ENCODE measurements around the gene PLEKHG7. TPM values are rescaled to one million over a fixed set of nuclear protein-coding genes. Genes with fewer than 3 reads are reported as not detected.

PLEKHG7 gene
- polyA plus RNA-seq, 1 donor (not counting 4 experiments of a cell fraction or from before 2014, with no cell fraction given) = not detected

GRCh38 chr12:92737855-92738850, 35.4 kb downstream of the PLEKHG7 start:
- no peak overlapping the region for H3K4me2 ChIP-seq (ENCODE audit: control insufficient read depth, extremely low read depth, insufficient read depth, low read depth, low read length)
- no peaks in the 10 kb centered on the region for H3K9me3 ChIP-seq (ENCODE audit: control insufficient read depth, low read depth, low read length)
- H4K20me1 ChIP-seq (ENCODE audit: control insufficient read depth, extremely low read depth, insufficient read depth, low read length) = no peaks in the 10 kb centered on the region
- dilution Hi-C loops (cut with MboI; ENCODE audit: extremely low pct_ligation_motif_present, low sequenced_read_pairs) = no loop called here
- DNase-seq (ENCODE audit: low read depth, low spot score) = no peak
- H3K4me1 ChIP-seq (ENCODE audit: control insufficient read depth, extremely low read depth, insufficient read depth, low read length) = peaks cover 3% of the 10 kb centered on the region
- no peak overlapping the region for H2AFZ ChIP-seq (ENCODE audit: control insufficient read depth, low read length)
- H3K27me3 ChIP-seq (ENCODE audit: control insufficient read depth, extremely low read depth, insufficient read depth, low read length) = no peaks in the 10 kb centered on the region
- no peaks in the 10 kb centered on the region for H3K9me1 ChIP-seq (ENCODE audit: control insufficient read depth, extremely low read depth, insufficient read depth, low read length)
- H3K27ac ChIP-seq (ENCODE audit: control insufficient read depth, insufficient read depth, low read length) = no peak overlapping the region
- TF ChIP-seq EZH2 (IDR thresholded peaks at IDR 0.05; ENCODE audit: low read length) = no peak
- TF ChIP-seq, protein P1, sequence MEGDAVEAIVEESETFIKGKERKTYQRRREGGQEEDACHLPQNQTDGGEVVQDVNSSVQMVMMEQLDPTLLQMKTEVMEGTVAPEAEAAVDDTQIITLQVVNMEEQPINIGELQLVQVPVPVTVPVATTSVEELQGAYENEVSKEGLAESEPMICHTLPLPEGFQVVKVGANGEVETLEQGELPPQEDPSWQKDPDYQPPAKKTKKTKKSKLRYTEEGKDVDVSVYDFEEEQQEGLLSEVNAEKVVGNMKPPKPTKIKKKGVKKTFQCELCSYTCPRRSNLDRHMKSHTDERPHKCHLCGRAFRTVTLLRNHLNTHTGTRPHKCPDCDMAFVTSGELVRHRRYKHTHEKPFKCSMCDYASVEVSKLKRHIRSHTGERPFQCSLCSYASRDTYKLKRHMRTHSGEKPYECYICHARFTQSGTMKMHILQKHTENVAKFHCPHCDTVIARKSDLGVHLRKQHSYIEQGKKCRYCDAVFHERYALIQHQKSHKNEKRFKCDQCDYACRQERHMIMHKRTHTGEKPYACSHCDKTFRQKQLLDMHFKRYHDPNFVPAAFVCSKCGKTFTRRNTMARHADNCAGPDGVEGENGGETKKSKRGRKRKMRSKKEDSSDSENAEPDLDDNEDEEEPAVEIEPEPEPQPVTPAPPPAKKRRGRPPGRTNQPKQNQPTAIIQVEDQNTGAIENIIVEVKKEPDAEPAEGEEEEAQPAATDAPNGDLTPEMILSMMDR (optimal IDR thresholded peaks at IDR 0.05 in 1 of 3, IDR thresholded peaks at IDR 0.05 in 1 of 3, conservative IDR thresholded peaks at IDR 0.05 in 1 of 3; ENCODE audit: extremely low read depth in 1 of 3, insufficient read depth in 2 of 3, low read length in 3 of 3) = no peak
- no peak for FAIRE-seq
- H3K79me2 ChIP-seq (ENCODE audit: control insufficient read depth, insufficient read depth, low read length) = no peaks in the 10 kb centered on the region
- no peaks in the 10 kb centered on the region for H3K36me3 ChIP-seq (ENCODE audit: control insufficient read depth in 2 of 2, extremely low read depth in 1 of 2, insufficient read depth in 2 of 2, low read length in 2 of 2)
- H3K9ac ChIP-seq (ENCODE audit: control insufficient read depth, extremely low read depth, insufficient read depth, low read length) = no peak overlapping the region
- H3K4me3 ChIP-seq (ENCODE audit: control insufficient read depth in 2 of 3, extremely low read depth in 1 of 3, insufficient read depth in 2 of 3, low read depth in 1 of 3, low read length in 3 of 3) = no peak overlapping the region

DNA sequence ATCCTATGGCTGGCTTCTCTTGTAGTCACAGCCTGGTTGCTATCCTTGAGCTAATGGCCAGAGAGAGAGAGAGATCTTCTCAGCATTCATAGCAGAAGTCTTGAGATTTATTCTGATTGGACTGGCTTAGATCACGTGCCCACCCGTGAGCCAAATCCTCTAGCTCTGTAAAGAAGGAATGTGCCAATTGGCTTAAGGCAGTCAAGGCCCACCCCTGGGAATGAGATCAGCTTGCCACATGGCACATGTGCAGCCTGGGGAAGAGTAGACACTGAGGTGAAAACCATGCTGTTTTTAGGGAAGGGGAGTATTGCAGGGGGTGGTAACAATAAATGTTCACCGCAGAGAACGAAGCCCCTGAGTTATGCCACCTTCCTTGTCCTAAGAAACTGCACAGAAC, 36.3 kb downstream of the PLEKHG7 start:
- Histone ChIP-seq H3K9me1 (ENCODE audit: control insufficient read depth, extremely low read depth, insufficient read depth, low read length) (no peaks in the 10 kb centered on the region), H3K79me2 (ENCODE audit: control insufficient read depth, insufficient read depth, low read length) (no peaks in the 10 kb centered on the region), H3K4me1 (ENCODE audit: control insufficient read depth, extremely low read depth, insufficient read depth, low read length) (peaks cover 3% of the 10 kb centered on the region), H4K20me1 (ENCODE audit: control insufficient read depth, extremely low read depth, insufficient read depth, low read length) (no peaks in the 10 kb centered on the region), H3K9me3 (ENCODE audit: control insufficient read depth, low read depth, low read length) (no peaks in the 10 kb centered on the region), H3K9ac (ENCODE audit: control insufficient read depth, extremely low read depth, insufficient read depth, low read length) (no peak overlapping the region), H2AFZ (ENCODE audit: control insufficient read depth, low read length) (no peak overlapping the region), H3K4me3 (ENCODE audit: control insufficient read depth in 2 of 3, extremely low read depth in 1 of 3, insufficient read depth in 2 of 3, low read depth in 1 of 3, low read length in 3 of 3) (no peak overlapping the region), H3K27ac (ENCODE audit: control insufficient read depth, insufficient read depth, low read length) (no peak overlapping the region), H3K27me3 (ENCODE audit: control insufficient read depth, extremely low read depth, insufficient read depth, low read length) (no peaks in the 10 kb centered on the region), H3K4me2 (ENCODE audit: control insufficient read depth, extremely low read depth, insufficient read depth, low read depth, low read length) (no peak overlapping the region), H3K36me3 (ENCODE audit: control insufficient read depth in 2 of 2, extremely low read depth in 1 of 2, insufficient read depth in 2 of 2, low read length in 2 of 2) (no peaks in the 10 kb centered on the region)
- no peak for DNase-seq (ENCODE audit: low read depth, low spot score)
- no peak for TF ChIP-seq EZH2 (IDR thresholded peaks at IDR 0.05; ENCODE audit: low read length)
- TF ChIP-seq, protein P1 (optimal IDR thresholded peaks at IDR 0.05 in 1 of 3, IDR thresholded peaks at IDR 0.05 in 1 of 3, conservative IDR thresholded peaks at IDR 0.05 in 1 of 3; ENCODE audit: extremely low read depth in 1 of 3, insufficient read depth in 2 of 3, low read length in 3 of 3) = no peak
- no peak for FAIRE-seq
- dilution Hi-C loops (cut with MboI; ENCODE audit: extremely low pct_ligation_motif_present, low sequenced_read_pairs) = no loop called here
